Adrenal gland (tissue), 5 donors: ENCODE results near the gene CLMN.

Source experiments
- CTCF ChIP-seq, 6 experiments: fragments of 450-650 bp in 4 of 6; fragments of 200-600 bp in 2 of 6; sonication (generic) in 1 of 6; IDR thresholded peaks; 1 replicate in 5 of 6; 2 replicates in 1 of 6; pipeline versions ENCODE4 v1.5.1 to v1.8.0; 2016 to 2021; ENCODE audit warnings: antibody characterized with exemption in 6 of 6, mild to moderate bottlenecking in 2 of 6, moderate library complexity in 1 of 6
- POLR2A ChIP-seq, 2 donors: fragments of 450-650 bp; IDR thresholded peaks; one replicate each; pipeline ENCODE4 v1.6.1; 2017; ENCODE audit warnings: antibody characterized with exemption in 2 of 2, mild to moderate bottlenecking in 2 of 2, moderate library complexity in 1 of 2
- donor health status: DM: no; HTN: no; CAD: no.

GRCh38 chr14:95293449-95293848 is 26.3 kb downstream of the CLMN start:
- no peak for TF ChIP-seq CTCF (IDR thresholded peaks at IDR 0.05)
- no peak for TF ChIP-seq POLR2A (IDR thresholded peaks at IDR 0.05)
